HepG2 (cell line): Measurements from ENCODE around the gene ZNF320. TPM values are rescaled to one million over a fixed set of nuclear protein-coding genes. Genes with fewer than 3 reads are reported as not detected.

Source experiments
- ATAC-seq: fragments of 200-7000 bp; cut with Tn5 transposase; 3 replicates; pipeline ENCODE4 v1.9.1; 2020; ENCODE audit warnings: mild to moderate bottlenecking, moderate library complexity
- BruUV-seq: library from RNA; stranded (reverse); fragments of 400-500 nt; replicated peaks from 2 replicates; lab custom pipeline; 2021; lab: Mats Ljungman, UMichigan
- CTCF ChIA-PET: fragments of 300-600 bp; formaldehyde crosslinking; extraction: SDS; loops from one replicate; lab custom pipeline; 2021; ENCODE audit warnings: low total read pairs, inconsistent platforms, low intra/inter-chr PET ratio; lab: Yijun Ruan, JAX
- POLR2A ChIA-PET: fragments of 350-600 bp; sonication (Branson Sonifier 250); formaldehyde crosslinking; loops from one replicate; lab custom pipeline; 2020; ENCODE audit warnings: antibody characterized with exemption, inconsistent platforms; lab: Yijun Ruan, JAX
- DNase-seq: peaks from one replicate; pipeline ENCODE4 v3.0.0-alpha.2; 2015; ENCODE audit warnings: low spot score
- FAIRE-seq: peaks from 3 replicates; lab custom pipeline; 2011; peaks lifted over from hg19 to GRCh38; lab: Jason Lieb, UNC
- H2AFZ ChIP-seq: one replicate; pipeline ENCODE4 v1.6.1; 2011; ENCODE audit warnings: low read length, inconsistent platforms
- H3K27ac ChIP-seq: fragments of 300-600 bp; 3 replicates; pipeline ENCODE4 v1.8.0; 2011; ENCODE audit warnings: mixed run types, mild to moderate bottlenecking, mixed read lengths, low read length, inconsistent platforms; ENCODE audit not compliant: insufficient read depth; ENCODE audit errors: extremely low read length
- H3K27me3 ChIP-seq, 2 experiments: fragments of 200-600 bp in 1 of 2; 2 replicates in 1 of 2; 3 replicates in 1 of 2; pipeline versions ENCODE4 v1.6.0 to v1.8.0; 2011; ENCODE audit warnings: low read length in 2 of 2, mild to moderate bottlenecking in 2 of 2, moderate library complexity in 2 of 2, inconsistent platforms in 1 of 2; ENCODE audit not compliant: insufficient read depth in 2 of 2, control insufficient read depth in 1 of 2
- H3K36me3 ChIP-seq, 2 experiments: fragments of 200-600 bp in 1 of 2; replicated peaks in 1 of 2; 2 replicates in 1 of 2; 3 replicates in 1 of 2; pipeline versions ENCODE4 v1.5.1 to v1.8.0; 2011; ENCODE audit warnings: low read length in 2 of 2, inconsistent platforms in 1 of 2; ENCODE audit not compliant: insufficient read depth in 2 of 2, control insufficient read depth in 1 of 2
- H3K4me1 ChIP-seq: 2 replicates; pipeline ENCODE4 v1.5.1; 2012; ENCODE audit warnings: low read length, inconsistent platforms; ENCODE audit not compliant: insufficient read depth
- H3K4me2 ChIP-seq: 2 replicates; pipeline ENCODE4 v1.6.0; 2011; ENCODE audit warnings: low read depth, low read length, inconsistent platforms
- H3K4me3 ChIP-seq, 3 experiments: fragments of 200-600 bp in 1 of 3; sonication (generic), shearing (Covaris generic) in 1 of 3; replicated peaks in 1 of 3; 2 replicates each; pipeline ENCODE4 v1.5.1; 2011 to 2016; ENCODE audit warnings: low read length in 3 of 3, inconsistent platforms in 2 of 3, low read depth in 2 of 3, mild to moderate bottlenecking in 2 of 3, control low read depth in 1 of 3, mixed read lengths in 1 of 3; ENCODE audit not compliant: insufficient read depth in 1 of 3
- H3K79me2 ChIP-seq: one replicate; pipeline ENCODE4 v1.6.1; 2011; ENCODE audit warnings: low read length, inconsistent platforms; ENCODE audit not compliant: insufficient read depth
- H3K9ac ChIP-seq: 2 replicates; pipeline ENCODE4 v1.6.0; 2011; ENCODE audit warnings: mild to moderate bottlenecking, low read depth, low read length, inconsistent platforms; ENCODE audit not compliant: insufficient read depth
- H3K9me3 ChIP-seq: 2 replicates; pipeline ENCODE4 v1.5.1; 2012; ENCODE audit warnings: mild to moderate bottlenecking, low read length
- H4K20me1 ChIP-seq: 2 replicates; pipeline ENCODE4 v1.6.0; 2011; ENCODE audit warnings: inconsistent platforms, mild to moderate bottlenecking, low read length, moderate library complexity; ENCODE audit not compliant: insufficient read depth
- NFATC3 ChIP-seq: sonication (generic); formaldehyde crosslinking; IDR thresholded peaks from 2 replicates; pipeline ENCODE4 v1.5.1; 2020; ENCODE audit warnings: mild to moderate bottlenecking, missing genetic modification reagents
- PLRG1 ChIP-seq: fragments of 450-650 bp; conservative IDR thresholded peaks from 2 replicates; pipeline ENCODE4 v1.6.1; 2016
- XRCC5 ChIP-seq: fragments of 200-400 bp; formaldehyde crosslinking; optimal IDR thresholded peaks from 2 replicates; pipeline ENCODE3; 2017; ENCODE audit warnings: mild to moderate bottlenecking, low read length
- ZNF234 ChIP-seq: sonication (generic); formaldehyde crosslinking; conservative IDR thresholded peaks from 2 replicates; pipeline ENCODE4 v1.5.1; 2020; ENCODE audit warnings: mild to moderate bottlenecking, missing genetic modification reagents
- ZNF30 ChIP-seq: sonication (generic); formaldehyde crosslinking; IDR thresholded peaks from 2 replicates; pipeline ENCODE4 v1.5.0; 2020; ENCODE audit warnings: mild to moderate bottlenecking, missing genetic modification reagents
- ZNF431 ChIP-seq: sonication (generic); formaldehyde crosslinking; IDR thresholded peaks from 2 replicates; pipeline ENCODE4 v1.9.0; 2022; ENCODE audit warnings: missing genetic modification reagents, low read depth, mild to moderate bottlenecking, borderline replicate concordance
- WGBS: methylation state at CpG from one replicate; pipeline ENCODE4 v1.1.6; 2017; ENCODE audit warnings: low lambda C conversion rate; 5-methylcytosine and 5-hydroxymethylcytosine counted together
- in situ Hi-C: cut with HindIII; loops from 2 replicates; pipeline ENCODE4 v1.10.0; 2017; ENCODE audit warnings: low pct_unique_long_range_greater_than_20kb; ENCODE audit not compliant: extremely low pct_ligation_motif_present
- intact Hi-C: fragments of 100-400 bp; cut with micrococcal nuclease; formaldehyde crosslinking; loops from one replicate; pipeline ENCODE4 v1.10.0; 2022; ENCODE audit not compliant: unreplicated experiment
- polyA plus RNA-seq, 8 experiments: library from polyadenylated mRNA; depleted of rRNA in 3 of 8; stranded (reverse) in 7 of 8; unstranded in 1 of 8; fragments of >200 nt; fragmentation: Illumina TruSeq in 4 of 8; extraction: Trizol in 4 of 8; gene quantifications; 2 replicates each; pipeline versions ENCODE4 v1.2.1 to v1.2.3, GENCODE V29; 2011 to 2016; ENCODE audit warnings: low read depth in 4 of 8, missing spikeins in 1 of 8, mixed read lengths in 1 of 8; ENCODE audit not compliant: insufficient read depth in 1 of 8
- total RNA-seq, 5 experiments: library from RNA; depleted of rRNA; stranded (reverse); fragments of >200 nt; fragmentation: Illumina TruSeq; extraction: Trizol; gene quantifications; 2 replicates each; pipeline ENCODE4 v1.2.3, GENCODE V29; 2016; ENCODE audit warnings: low read depth in 1 of 5
- TF ChIP-seq, protein P1 (sequence below): sonication (generic); formaldehyde crosslinking; IDR thresholded peaks from 2 replicates; pipeline ENCODE4 v1.4.0; 2020; ENCODE audit warnings: missing genetic modification reagents, borderline replicate concordance
- TF ChIP-seq, protein P2 (sequence below): sonication (generic); formaldehyde crosslinking; IDR thresholded peaks from 2 replicates; pipeline ENCODE4 v1.4.0; 2020; ENCODE audit warnings: missing genetic modification reagents
- TF ChIP-seq, protein P3 (sequence below): sonication (generic); formaldehyde crosslinking; IDR thresholded peaks from 2 replicates; pipeline ENCODE4 v1.5.0; 2020; ENCODE audit warnings: missing genetic modification reagents

ZNF320 gene
- total and polyA plus RNA-seq, 2 of the 13 experiments (the other 11 are each of a cell fraction or from before 2014, with no cell fraction given), result 0.49 TPM; not detected in 1

DNA sequence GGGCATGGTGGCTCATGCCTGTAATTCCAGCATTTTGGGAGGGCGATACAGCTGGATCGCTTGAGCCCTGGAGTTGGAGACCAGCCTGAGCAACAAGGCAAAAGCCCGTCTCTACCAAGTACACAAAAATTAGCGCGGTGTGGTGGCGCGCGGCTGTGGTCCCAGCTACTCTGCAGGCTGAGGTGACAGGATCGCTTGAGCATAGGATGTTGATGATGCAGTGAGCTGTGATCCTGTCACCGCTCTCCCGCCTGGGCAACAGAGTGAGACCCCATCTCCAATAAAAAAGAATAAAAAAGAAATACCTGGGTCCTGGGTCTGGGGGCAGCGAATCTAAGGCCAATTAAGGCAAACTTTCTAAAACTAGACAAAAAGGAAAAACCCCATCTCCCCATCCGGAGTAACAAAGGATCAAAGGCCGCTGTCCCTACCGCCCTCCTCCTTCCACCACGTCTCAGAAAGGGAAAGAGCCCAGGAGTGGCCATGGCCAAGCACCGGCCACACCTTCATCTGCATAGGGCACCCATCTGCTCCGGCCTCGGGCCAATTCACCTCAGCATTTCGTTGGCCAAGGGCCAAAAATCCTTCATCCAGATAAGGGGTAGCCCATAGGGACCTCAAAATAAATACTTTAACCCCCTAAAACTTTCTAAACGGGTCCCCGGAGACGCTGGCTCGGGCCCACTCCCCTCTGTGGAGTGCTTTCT, 851 bp downstream of the ZNF320 start:
- H3K79me2 ChIP-seq, result no peaks in the 10 kb centered on the region
- WGBS, result 55% methylated on average over 21 of the region's 24 CpGs
- no peak for TF ChIP-seq NFATC3
- no peak for TF ChIP-seq ZNF234
- TF ChIP-seq PLRG1, result no peak
- TF ChIP-seq, protein P1, sequence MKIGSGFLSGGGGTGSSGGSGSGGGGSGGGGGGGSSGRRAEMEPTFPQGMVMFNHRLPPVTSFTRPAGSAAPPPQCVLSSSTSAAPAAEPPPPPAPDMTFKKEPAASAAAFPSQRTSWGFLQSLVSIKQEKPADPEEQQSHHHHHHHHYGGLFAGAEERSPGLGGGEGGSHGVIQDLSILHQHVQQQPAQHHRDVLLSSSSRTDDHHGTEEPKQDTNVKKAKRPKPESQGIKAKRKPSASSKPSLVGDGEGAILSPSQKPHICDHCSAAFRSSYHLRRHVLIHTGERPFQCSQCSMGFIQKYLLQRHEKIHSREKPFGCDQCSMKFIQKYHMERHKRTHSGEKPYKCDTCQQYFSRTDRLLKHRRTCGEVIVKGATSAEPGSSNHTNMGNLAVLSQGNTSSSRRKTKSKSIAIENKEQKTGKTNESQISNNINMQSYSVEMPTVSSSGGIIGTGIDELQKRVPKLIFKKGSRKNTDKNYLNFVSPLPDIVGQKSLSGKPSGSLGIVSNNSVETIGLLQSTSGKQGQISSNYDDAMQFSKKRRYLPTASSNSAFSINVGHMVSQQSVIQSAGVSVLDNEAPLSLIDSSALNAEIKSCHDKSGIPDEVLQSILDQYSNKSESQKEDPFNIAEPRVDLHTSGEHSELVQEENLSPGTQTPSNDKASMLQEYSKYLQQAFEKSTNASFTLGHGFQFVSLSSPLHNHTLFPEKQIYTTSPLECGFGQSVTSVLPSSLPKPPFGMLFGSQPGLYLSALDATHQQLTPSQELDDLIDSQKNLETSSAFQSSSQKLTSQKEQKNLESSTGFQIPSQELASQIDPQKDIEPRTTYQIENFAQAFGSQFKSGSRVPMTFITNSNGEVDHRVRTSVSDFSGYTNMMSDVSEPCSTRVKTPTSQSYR, result no peak
- TF ChIP-seq, protein P2, sequence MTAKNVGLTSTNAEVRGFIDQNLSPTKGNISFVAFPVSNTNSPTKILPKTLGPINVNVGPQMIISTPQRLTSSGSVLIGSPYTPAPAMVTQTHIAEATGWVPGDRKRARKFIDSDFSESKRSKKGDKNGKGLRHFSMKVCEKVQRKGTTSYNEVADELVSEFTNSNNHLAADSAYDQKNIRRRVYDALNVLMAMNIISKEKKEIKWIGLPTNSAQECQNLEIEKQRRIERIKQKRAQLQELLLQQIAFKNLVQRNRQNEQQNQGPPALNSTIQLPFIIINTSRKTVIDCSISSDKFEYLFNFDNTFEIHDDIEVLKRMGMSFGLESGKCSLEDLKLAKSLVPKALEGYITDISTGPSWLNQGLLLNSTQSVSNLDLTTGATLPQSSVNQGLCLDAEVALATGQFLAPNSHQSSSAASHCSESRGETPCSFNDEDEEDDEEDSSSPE (CRISPR knock-in tag), result no peak
- no peak for TF ChIP-seq XRCC5
- TF ChIP-seq ZNF431 (CRISPR knock-in tag), result no peak
- no peak for TF ChIP-seq ZNF30
- TF ChIP-seq, protein P3, sequence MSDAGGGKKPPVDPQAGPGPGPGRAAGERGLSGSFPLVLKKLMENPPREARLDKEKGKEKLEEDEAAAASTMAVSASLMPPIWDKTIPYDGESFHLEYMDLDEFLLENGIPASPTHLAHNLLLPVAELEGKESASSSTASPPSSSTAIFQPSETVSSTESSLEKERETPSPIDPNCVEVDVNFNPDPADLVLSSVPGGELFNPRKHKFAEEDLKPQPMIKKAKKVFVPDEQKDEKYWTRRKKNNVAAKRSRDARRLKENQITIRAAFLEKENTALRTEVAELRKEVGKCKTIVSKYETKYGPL, result no peak
- TF ChIP-seq, all 625 proteins: peak for 0
- H3K9ac ChIP-seq, result no peak overlapping the region
- DNase-seq, result no peak
- intact Hi-C loops (no loop called here), in situ Hi-C loops (no loop called here)
- no peaks in the 10 kb centered on the region for H3K27me3 ChIP-seq
- H4K20me1 ChIP-seq, result no peaks in the 10 kb centered on the region
- no peak overlapping the region for H3K27ac ChIP-seq
- no peak overlapping the region for H3K4me2 ChIP-seq
- ChIA-PET POLR2A (no interaction called here), CTCF (no interaction called here)
- FAIRE-seq, result no peak
- H2AFZ ChIP-seq, result no peak overlapping the region
- no TSS peak for BruUV-seq
- H3K9me3 ChIP-seq, result peaks cover 30% of the 10 kb centered on the region
- no peak overlapping the region for H3K4me3 ChIP-seq
- H3K36me3 ChIP-seq, result no peaks in the 10 kb centered on the region
- ATAC-seq, result no peak
- H3K4me1 ChIP-seq, result no peaks in the 10 kb centered on the region
